Kidney (tissue), 14 donors: Measurements from ENCODE around the gene AFF3. TPM values are rescaled to one million over a fixed set of nuclear protein-coding genes. Genes with fewer than 3 reads are reported as not detected.

Experiments
- DNase-seq, 5 donors: peaks; one replicate each; pipeline ENCODE4 v3.0.0-alpha.2; 2013 to 2020
- FAIRE-seq: peaks from 2 replicates; lab custom pipeline; 2012; peaks lifted over from hg19 to GRCh38; lab: Jason Lieb, UNC
- H3K27ac ChIP-seq, 2 donors: one replicate each; pipeline ENCODE4 v1.7.0; 2013; ENCODE audit warnings: low read depth in 2 of 2, low read length in 2 of 2, inconsistent platforms in 1 of 2
- H3K27me3 ChIP-seq: one replicate; pipeline ENCODE4 v1.7.1; 2013; ENCODE audit warnings: low read length, inconsistent platforms; ENCODE audit not compliant: control insufficient read depth, insufficient read depth
- H3K36me3 ChIP-seq, 3 donors: one replicate each; pipeline versions ENCODE4 v1.7.0 to v1.7.1; 2013; ENCODE audit warnings: low read length in 3 of 3, control low read depth in 1 of 3, inconsistent platforms in 1 of 3; ENCODE audit not compliant: insufficient read depth in 3 of 3, control insufficient read depth in 2 of 3
- H3K4me1 ChIP-seq, 3 donors: one replicate each; pipeline versions ENCODE4 v1.7.0 to v1.7.1; 2013; ENCODE audit warnings: low read length in 3 of 3, inconsistent platforms in 1 of 3, low read depth in 1 of 3; ENCODE audit not compliant: control insufficient read depth in 2 of 3, insufficient read depth in 2 of 3
- H3K4me3 ChIP-seq, 3 donors: one replicate each; pipeline versions ENCODE4 v1.7.0 to v1.8.1; 2013; ENCODE audit warnings: low read length in 3 of 3, control low read depth in 1 of 3, inconsistent platforms in 1 of 3
- H3K9ac ChIP-seq, 3 donors: one replicate each; pipeline versions ENCODE4 v1.7.0 to v1.7.1; 2013; ENCODE audit warnings: low read length in 3 of 3, control low read depth in 1 of 3, inconsistent platforms in 1 of 3
- H3K9me3 ChIP-seq, 3 donors: one replicate each; pipeline versions ENCODE4 v1.7.0 to v1.7.1; 2013; ENCODE audit warnings: low read length in 3 of 3, control low read depth in 1 of 3, inconsistent platforms in 1 of 3; ENCODE audit not compliant: control insufficient read depth in 2 of 3, insufficient read depth in 1 of 3
- CTCF ChIP-seq: IDR thresholded peaks from 3 replicates; pipeline ENCODE4 v1.5.1; 2012; ENCODE audit warnings: mild to moderate bottlenecking, moderate library complexity, borderline replicate concordance; ENCODE audit not compliant: insufficient read depth; ENCODE audit errors: extremely low read depth
- intact Hi-C: fragments of 100-400 bp; cut with DNase I; formaldehyde crosslinking; loops from one replicate; pipeline ENCODE4 v1.11.1; 2022
- polyA plus RNA-seq: library from polyadenylated mRNA; stranded (reverse); fragments of 350-450 nt; fragmentation: Illumina TruSeq; extraction: RNeasy Lipid Tissue Mini Kit (QIAGEN cat#74804); gene quantifications from one replicate; pipeline ENCODE4 v1.2.3, GENCODE V29; 2014; ENCODE audit warnings: low read depth, low replicate concordance; ENCODE audit not compliant: insufficient read depth
- total RNA-seq: library from RNA; stranded (reverse); fragmentation: NEBNext Ultra II Directional; extraction: Animal tissue kit (Norgen Biotek cat#: 25700); gene quantifications from one replicate; pipeline ENCODE4 v1.2.1, GENCODE V29; 2021
- donor health status: control.
- donor health status: control.
- donor health status: control.
- donor health status: control.
- donor health status: control.
- donor health status: DM: yes; HTN: yes; CAD: no.
- donor health status: Normal renal cell carcinoma (clear cell type).

Gene AFF3
- total and polyA plus RNA-seq, 2 donors from 2014 or later = 0.65 to 11.0 TPM

- H3K36me3 ChIP-seq = no peaks in the 10 kb centered on the region
- H3K9me3 ChIP-seq = no peaks in the 10 kb centered on the region
- no peak overlapping the region for H3K9ac ChIP-seq
- no peaks in the 10 kb centered on the region for H3K27me3 ChIP-seq
- H3K27ac ChIP-seq = no peak overlapping the region
- H3K4me3 ChIP-seq = no peak overlapping the region
- DNase-seq (no peak), FAIRE-seq (no peak)
- H3K4me1 ChIP-seq = peaks cover 0 to 12% (median 8%) of the 10 kb centered on the region in 3 donors
- intact Hi-C loops = no loop called here
- TF ChIP-seq CTCF = no peak
Observed at GRCh38 chr2:100066246-100066645, 76.1 kb downstream of the AFF3 start.

DNA sequence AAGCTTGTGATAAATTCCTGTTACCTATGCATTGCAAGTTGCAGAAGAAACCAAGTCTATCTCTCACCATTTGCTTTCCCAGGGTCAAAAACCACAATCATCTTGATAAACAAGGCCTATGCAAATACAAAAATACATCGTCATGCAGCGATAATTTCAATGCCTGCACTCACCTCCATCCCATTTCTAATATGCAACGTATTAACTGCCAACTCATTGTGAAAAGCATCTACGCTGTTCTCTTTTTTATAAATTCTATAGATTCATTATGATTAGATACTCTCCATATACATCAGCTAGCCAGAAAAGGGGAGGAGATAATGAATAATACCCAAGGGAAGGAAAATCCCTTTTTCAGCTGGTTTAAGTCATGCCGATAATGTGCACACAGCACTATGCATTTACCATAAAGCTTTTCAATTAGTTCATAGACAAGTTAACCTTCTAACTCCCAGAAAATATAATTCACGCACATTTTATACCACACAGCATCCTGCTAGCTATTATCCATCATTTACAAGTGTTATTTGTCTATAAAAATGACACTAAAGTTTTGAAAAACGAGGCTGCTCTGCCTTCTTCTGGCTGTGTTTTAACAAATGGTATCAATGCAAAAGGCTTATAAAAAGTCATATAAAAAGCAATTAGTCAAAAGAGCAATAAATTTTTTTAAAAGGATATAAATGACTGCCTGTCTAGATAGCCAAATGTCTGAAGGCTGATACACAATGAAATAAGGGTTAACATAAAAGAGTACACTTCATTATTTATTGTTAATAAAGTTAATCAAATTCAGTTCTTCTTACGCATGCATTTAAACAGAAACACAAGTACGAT lies 77.6 kb downstream of the AFF3 start:
- Histone ChIP-seq H3K4me3 (no peak overlapping the region), H3K27me3 (no peaks in the 10 kb centered on the region), H3K36me3 (no peaks in the 10 kb centered on the region), H3K4me1 (peaks cover 0 to 12% (median 8%) of the 10 kb centered on the region in 3 donors), H3K9me3 (no peaks in the 10 kb centered on the region), H3K27ac (no peak overlapping the region), H3K9ac (no peak overlapping the region)
- FAIRE-seq = no peak
- no peak for TF ChIP-seq CTCF
- intact Hi-C loops = no loop called here
- peak in 1 of 5 donors; percentile 74 for DNase-seq

GRCh38 chr2:100064165-100064564 lies 78.2 kb downstream of the AFF3 start:
- intact Hi-C loops = no loop called here
- H3K27me3 ChIP-seq = no peaks in the 10 kb centered on the region
- DNase-seq (no peak), FAIRE-seq (no peak)
- peaks cover 0 to 12% (median 8%) of the 10 kb centered on the region in 3 donors for H3K4me1 ChIP-seq
- no peaks in the 10 kb centered on the region for H3K9me3 ChIP-seq
- H3K36me3 ChIP-seq = no peaks in the 10 kb centered on the region
- TF ChIP-seq CTCF = no peak
- no peak overlapping the region for H3K4me3 ChIP-seq
- H3K9ac ChIP-seq = no peak overlapping the region
- no peak overlapping the region for H3K27ac ChIP-seq
